Endothelial cell of umbilical vein (primary cell): ENCODE measurements around the gene C6orf89. TPM values are rescaled to one million over a fixed set of nuclear protein-coding genes. Genes with fewer than 3 reads are reported as not detected.
"Not testable (repeated sequence)": the region's sequence is repeated elsewhere in the genome, so short reads cannot be mapped to it uniquely, and the experiment has no call there.

Experiments
- BruUV-seq: library from RNA; stranded (reverse); fragments of 400-500 nt; replicated peaks from 2 replicates; lab custom pipeline; 2021; lab: Mats Ljungman, UMichigan
- CTCF ChIA-PET: fragments of 300-600, 350-600 bp; sonication (Branson Sonifier 250); formaldehyde crosslinking; loops from one replicate; lab custom pipeline; 2021; ENCODE audit warnings: antibody characterized with exemption, inconsistent platforms; lab: Charles Lee
- POLR2A ChIA-PET: fragments of 300-600, 350-600 bp; sonication (Branson Sonifier 250); formaldehyde crosslinking; loops from one replicate; lab custom pipeline; 2021; ENCODE audit warnings: antibody characterized with exemption, inconsistent platforms; lab: Charles Lee
- DNase-seq: peaks from one replicate; pipeline ENCODE4 v3.0.0-alpha.2; 2011; ENCODE audit warnings: low read depth, low spot score
- FAIRE-seq: peaks from 2 replicates; lab custom pipeline; 2011; peaks lifted over from hg19 to GRCh38; lab: Jason Lieb, UNC
- H2AFZ ChIP-seq: 2 replicates; pipeline ENCODE4 v1.6.0; 2012; ENCODE audit warnings: low read depth, low read length, control low read depth, inconsistent platforms
- H3K27ac ChIP-seq: 2 replicates; pipeline ENCODE4 v1.5.1; 2011; ENCODE audit warnings: low read depth, mild to moderate bottlenecking, control low read depth, low read length, moderate library complexity; ENCODE audit not compliant: insufficient read depth
- H3K27me3 ChIP-seq, 2 experiments: 2 replicates each; pipeline versions ENCODE4 v1.6.0 to v1.6.1; 2011; ENCODE audit warnings: low read length in 2 of 2, mixed read lengths in 1 of 2; ENCODE audit not compliant: control insufficient read depth in 2 of 2, insufficient read depth in 2 of 2
- H3K36me3 ChIP-seq, 2 experiments: 2 replicates in 1 of 2; 3 replicates in 1 of 2; pipeline ENCODE4 v1.5.1; 2011; ENCODE audit warnings: low read length in 2 of 2, mild to moderate bottlenecking in 1 of 2, moderate library complexity in 1 of 2; ENCODE audit not compliant: control insufficient read depth in 2 of 2, insufficient read depth in 2 of 2; ENCODE audit errors: extremely low read depth in 1 of 2
- H3K4me1 ChIP-seq: 3 replicates; pipeline ENCODE4 v1.5.1; 2011; ENCODE audit warnings: mild to moderate bottlenecking, low read length; ENCODE audit not compliant: control insufficient read depth, insufficient read depth; ENCODE audit errors: extremely low read depth
- H3K4me2 ChIP-seq: 2 replicates; pipeline ENCODE4 v1.6.1; 2011; ENCODE audit warnings: low read length, control low read depth, mixed read lengths; ENCODE audit not compliant: insufficient read depth
- H3K4me3 ChIP-seq, 3 experiments: fragments of 200-600 bp in 1 of 3; sonication (generic), shearing (Covaris generic) in 1 of 3; replicated peaks in 1 of 3; 2 replicates each; pipeline ENCODE4 v1.5.1; 2011 to 2016; ENCODE audit warnings: control low read depth in 3 of 3, low read length in 3 of 3, mild to moderate bottlenecking in 2 of 3, inconsistent platforms in 1 of 3, low read depth in 1 of 3, moderate library complexity in 1 of 3; ENCODE audit not compliant: insufficient read depth in 1 of 3
- H3K79me2 ChIP-seq: 2 replicates; pipeline ENCODE4 v1.6.0; 2012; ENCODE audit warnings: low read length, inconsistent platforms; ENCODE audit not compliant: control insufficient read depth, insufficient read depth
- H3K9ac ChIP-seq: replicated peaks from 2 replicates; pipeline ENCODE3; 2011; ENCODE audit warnings: low read length, control low read depth; ENCODE audit not compliant: insufficient read depth; ENCODE audit errors: extremely low read depth
- H3K9me1 ChIP-seq: replicated peaks from 3 replicates; pipeline ENCODE4 v1.6.0; 2011; ENCODE audit warnings: mild to moderate bottlenecking, low read length; ENCODE audit not compliant: control insufficient read depth, insufficient read depth; ENCODE audit errors: extremely low read depth
- H3K9me3 ChIP-seq: replicated peaks from 2 replicates; pipeline ENCODE4 v1.5.1; 2012; ENCODE audit warnings: low read length, inconsistent platforms; ENCODE audit not compliant: control insufficient read depth, insufficient read depth
- H4K20me1 ChIP-seq: replicated peaks from 2 replicates; pipeline ENCODE3; 2011; ENCODE audit warnings: mild to moderate bottlenecking, low read length; ENCODE audit not compliant: control insufficient read depth, insufficient read depth; ENCODE audit errors: extremely low read depth
- EZH2 ChIP-seq: IDR thresholded peaks from 2 replicates; pipeline ENCODE4 v1.6.1; 2012; ENCODE audit warnings: borderline replicate concordance, low read depth, mild to moderate bottlenecking, moderate library complexity, low read length, inconsistent platforms; ENCODE audit not compliant: severe bottlenecking
- GATA2 ChIP-seq: IDR thresholded peaks from 2 replicates; pipeline ENCODE4 v1.7.0; 2011; ENCODE audit warnings: low read depth, mild to moderate bottlenecking, moderate library complexity, mixed read lengths, low read length; ENCODE audit not compliant: insufficient read length, insufficient read depth
- JUN ChIP-seq: IDR thresholded peaks from 2 replicates; pipeline ENCODE4 v1.6.1; 2011; ENCODE audit warnings: borderline replicate concordance, low read depth; ENCODE audit not compliant: insufficient read length, insufficient read depth
- MYC ChIP-seq: IDR thresholded peaks from one replicate; pipeline ENCODE4 v1.6.1; 2011; ENCODE audit warnings: mild to moderate bottlenecking, low read depth, low read length
- POLR2A ChIP-seq: IDR thresholded peaks from 2 replicates; pipeline ENCODE4 v1.6.1; 2012; ENCODE audit warnings: low read depth, mild to moderate bottlenecking, control low read depth, low read length
- dilution Hi-C: fragments of 300-500 bp; cut with MboI; formaldehyde crosslinking; loops from one replicate; pipeline ENCODE4 v1.15.0; 2019; ENCODE audit warnings: low sequenced_read_pairs; ENCODE audit not compliant: extremely low pct_ligation_motif_present
- intact Hi-C: fragments of 100-400 bp; cut with micrococcal nuclease; formaldehyde crosslinking; loops from one replicate; pipeline ENCODE4 v1.10.0; 2022
- polyA plus RNA-seq, 4 experiments: library from polyadenylated mRNA; depleted of rRNA in 3 of 4; stranded (reverse) in 3 of 4; unstranded in 1 of 4; fragments of >200 nt; gene quantifications; 2 replicates each; pipeline versions ENCODE4 v1.2.1 to v1.2.3, GENCODE V29; 2011 to 2012; ENCODE audit warnings: missing spikeins in 1 of 4
- total RNA-seq: library from RNA; stranded (reverse); gene quantifications from 2 replicates; pipeline ENCODE4 v1.2.3, GENCODE V29; 2021

The C6orf89 gene
- total and polyA plus RNA-seq, 2 donors (not counting 3 experiments of a cell fraction or from before 2014, with no cell fraction given) = 18.2 to 34.0 TPM

DNA sequence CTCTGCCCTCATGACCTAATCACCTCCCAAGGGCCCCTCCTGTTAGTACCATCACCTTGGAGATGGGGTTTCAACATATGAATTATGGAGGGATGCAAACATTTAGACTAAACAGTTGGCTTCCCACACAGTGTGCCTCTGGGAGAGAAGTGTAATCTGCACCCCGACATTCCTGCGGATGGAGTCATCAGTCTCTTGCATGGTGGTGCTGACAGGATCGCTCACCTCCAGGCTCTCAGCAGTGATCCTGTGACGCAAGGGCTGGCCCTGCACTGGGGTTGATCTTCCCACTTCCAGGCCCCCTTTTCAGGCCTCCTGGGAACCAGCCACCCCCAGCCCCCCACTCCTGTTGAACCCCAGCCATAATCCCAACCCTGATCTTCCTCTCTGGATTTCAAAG is 52.8 kb downstream of the C6orf89 start:
- DNase-seq (no peak), FAIRE-seq (no peak)
- Histone ChIP-seq H3K9me3 (no peaks in the 10 kb centered on the region), H3K27me3 (peaks cover 0 to 3% of the 10 kb centered on the region in 2 experiments), H3K4me3 (no peak overlapping the region), H3K36me3 (no peaks in the 10 kb centered on the region), H3K4me2 (no peak overlapping the region), H3K9ac (no peak overlapping the region), H3K4me1 (peaks cover under 1% of the 10 kb centered on the region), H3K27ac (no peak overlapping the region), H4K20me1 (no peaks in the 10 kb centered on the region), H3K79me2 (no peaks in the 10 kb centered on the region), H2AFZ (no peak overlapping the region), H3K9me1 (no peaks in the 10 kb centered on the region)
- TF ChIP-seq GATA2 = no peak
- TF ChIP-seq JUN = no peak
- TF ChIP-seq EZH2 = no peak
- no peak for TF ChIP-seq POLR2A
- no peak for TF ChIP-seq MYC
- intact Hi-C loops = no loop called here
- CTCF ChIA-PET = no interaction called here
- dilution Hi-C loops = no loop called here
- BruUV-seq = no TSS peak
- POLR2A ChIA-PET = no interaction called here

DNA sequence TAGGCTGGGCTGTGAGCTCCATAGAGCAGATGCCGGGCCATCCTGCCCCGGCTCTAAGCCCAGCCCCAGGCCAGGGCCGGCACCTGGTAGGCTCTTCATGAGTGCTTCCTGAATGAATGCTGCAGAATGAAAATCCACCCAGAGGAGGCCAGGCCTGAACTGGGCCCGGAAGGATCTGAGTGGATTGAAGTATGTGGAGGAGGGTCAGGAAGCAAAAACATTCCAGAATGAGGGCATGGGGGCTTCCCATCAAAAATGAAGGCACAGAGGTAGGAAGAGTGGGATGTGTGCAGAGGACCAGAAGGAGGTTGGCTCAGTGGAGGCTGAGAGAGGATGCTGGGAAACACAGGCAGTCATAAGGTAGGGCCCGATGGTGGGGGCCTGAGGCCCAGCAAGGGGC is 53.3 kb downstream of the C6orf89 start:
- intact Hi-C loops, H3K79me2 ChIP-seq, FAIRE-seq, H3K4me2 ChIP-seq, POLR2A ChIA-PET, dilution Hi-C loops, H3K9me3 ChIP-seq, H2AFZ ChIP-seq, H3K4me1 ChIP-seq, H3K9ac ChIP-seq, H3K36me3 ChIP-seq, H4K20me1 ChIP-seq, H3K27ac ChIP-seq, DNase-seq, H3K9me1 ChIP-seq, H3K27me3 ChIP-seq, BruUV-seq, CTCF ChIA-PET, H3K4me3 ChIP-seq: not testable (repeated sequence)
